ENCODE data around the gene ARL6IP4.

DNA sequence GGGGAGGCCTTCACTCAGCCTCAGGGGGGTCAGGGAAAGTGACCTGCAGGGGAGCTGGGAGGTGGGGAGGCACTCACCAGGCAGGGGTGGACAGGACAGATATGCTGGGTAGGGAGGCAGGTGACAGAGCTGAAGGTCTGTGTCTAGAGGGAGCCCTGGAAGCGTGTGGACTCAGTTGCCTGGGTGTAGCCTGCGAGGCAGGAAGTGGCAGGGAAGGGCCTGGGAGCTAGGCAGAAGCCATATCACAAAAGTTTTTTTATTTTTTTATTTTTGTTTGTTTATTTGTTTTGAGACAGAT lies 39.3 kb downstream of the ARL6IP4 start:
- TF ChIP-seq, protein P1, sequence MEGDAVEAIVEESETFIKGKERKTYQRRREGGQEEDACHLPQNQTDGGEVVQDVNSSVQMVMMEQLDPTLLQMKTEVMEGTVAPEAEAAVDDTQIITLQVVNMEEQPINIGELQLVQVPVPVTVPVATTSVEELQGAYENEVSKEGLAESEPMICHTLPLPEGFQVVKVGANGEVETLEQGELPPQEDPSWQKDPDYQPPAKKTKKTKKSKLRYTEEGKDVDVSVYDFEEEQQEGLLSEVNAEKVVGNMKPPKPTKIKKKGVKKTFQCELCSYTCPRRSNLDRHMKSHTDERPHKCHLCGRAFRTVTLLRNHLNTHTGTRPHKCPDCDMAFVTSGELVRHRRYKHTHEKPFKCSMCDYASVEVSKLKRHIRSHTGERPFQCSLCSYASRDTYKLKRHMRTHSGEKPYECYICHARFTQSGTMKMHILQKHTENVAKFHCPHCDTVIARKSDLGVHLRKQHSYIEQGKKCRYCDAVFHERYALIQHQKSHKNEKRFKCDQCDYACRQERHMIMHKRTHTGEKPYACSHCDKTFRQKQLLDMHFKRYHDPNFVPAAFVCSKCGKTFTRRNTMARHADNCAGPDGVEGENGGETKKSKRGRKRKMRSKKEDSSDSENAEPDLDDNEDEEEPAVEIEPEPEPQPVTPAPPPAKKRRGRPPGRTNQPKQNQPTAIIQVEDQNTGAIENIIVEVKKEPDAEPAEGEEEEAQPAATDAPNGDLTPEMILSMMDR (IDR thresholded peaks at IDR 0.05), result no peak
- TF ChIP-seq ZFX (IDR thresholded peaks at IDR 0.05; ENCODE audit: borderline replicate concordance), result no peak
